Activated CD8-positive, alpha-beta memory T cell treated with anti-CD3 and anti-CD28 coated beads for 4 hours (primary cell): ENCODE results near the gene FTO.
"Not testable (repeated sequence)": the region's sequence is repeated elsewhere in the genome, so short reads cannot be mapped to it uniquely, and the experiment has no call there.

Experiments used
- DNase-seq, 2 donors: peaks; one replicate each; pipeline ENCODE4 v3.0.0-alpha.2; 2020; ENCODE audit warnings: low read depth in 2 of 2

FTO gene

GRCh38 chr16:53859995-53860540, 156.1 kb downstream of the FTO start:
- no peak for DNase-seq

GRCh38 chr16:53863861-53864260, 159.9 kb downstream of the FTO start:
- no peak for DNase-seq

- no peak for DNase-seq
These were observed 161.0 kb downstream of the FTO start for GRCh38 chr16:53864819-53865493.

GRCh38 chr16:53865494-53865863, 161.5 kb downstream of the FTO start:
- DNase-seq, result no peak

GRCh38 chr16:53866520-53866919, 162.6 kb downstream of the FTO start:
- DNase-seq, result no peak

- no peak for DNase-seq
These were observed 166.9 kb downstream of the FTO start for GRCh38 chr16:53870831-53871230.

GRCh38 chr16:53872248-53873221, 168.6 kb downstream of the FTO start:
- DNase-seq, result no peak

- no peak for DNase-seq
These were observed 172.9 kb downstream of the FTO start for GRCh38 chr16:53876811-53877210.

- DNase-seq, result no peak
These were observed 174.3 kb downstream of the FTO start for GRCh38 chr16:53878216-53878615.

GRCh38 chr16:53881371-53881770, 177.4 kb downstream of the FTO start:
- DNase-seq, result no peak

- no peak for DNase-seq
These were observed 178.4 kb downstream of the FTO start for GRCh38 chr16:53882310-53882709.

- no peak for DNase-seq
These were observed 180.8 kb downstream of the FTO start for GRCh38 chr16:53884748-53885147.

GRCh38 chr16:53886482-53887378, 182.8 kb downstream of the FTO start:
- no peak for DNase-seq

GRCh38 chr16:53888222-53888621, 184.3 kb downstream of the FTO start:
- DNase-seq, result no peak

- not testable (repeated sequence) for DNase-seq
These were observed 186.9 kb downstream of the FTO start for GRCh38 chr16:53890877-53891276.

- DNase-seq, result no peak
These were observed 187.6 kb downstream of the FTO start for GRCh38 chr16:53891409-53892139.

GRCh38 chr16:53892155-53892554, 188.2 kb downstream of the FTO start:
- no peak for DNase-seq

GRCh38 chr16:53893731-53894435, 189.9 kb downstream of the FTO start:
- no peak for DNase-seq

GRCh38 chr16:53894686-53895085, 190.7 kb downstream of the FTO start:
- no peak for DNase-seq

GRCh38 chr16:53895433-53895832, 191.5 kb downstream of the FTO start:
- DNase-seq, result no peak
